SKM-1 treated with dmso at 0.1 percent for 144 hours (cell line): Measurements from ENCODE around the gene PCOLCE2.
A peak's percentile ranks its signal among the peaks of the same experiment; 100 is the strongest.
"Not testable (repeated sequence)": the region's sequence is repeated elsewhere in the genome, so short reads cannot be mapped to it uniquely, and the experiment has no call there.

ENCODE experiments used
- DNase-seq: peaks from one replicate; lab custom pipeline; 2025; ENCODE audit not compliant: unreplicated experiment; lab: John Stamatoyannopoulos, UW

Gene PCOLCE2

GRCh38 chr3:142902356-142902755 lies 13.5 kb upstream of the PCOLCE2 start:
- no peak for DNase-seq

GRCh38 chr3:142898346-142899213 lies 9.7 kb upstream of the PCOLCE2 start:
- no peak for DNase-seq

GRCh38 chr3:142897807-142898206 lies 8.9 kb upstream of the PCOLCE2 start:
- no peak for DNase-seq

GRCh38 chr3:142896996-142897395 lies 8.1 kb upstream of the PCOLCE2 start:
- no peak for DNase-seq

GRCh38 chr3:142896201-142896755 lies 7.4 kb upstream of the PCOLCE2 start:
- no peak for DNase-seq

GRCh38 chr3:142894493-142894892 lies 5.6 kb upstream of the PCOLCE2 start:
- DNase-seq, result no peak

GRCh38 chr3:142892714-142893113 lies 3.8 kb upstream of the PCOLCE2 start:
- no peak for DNase-seq

- DNase-seq, result no peak
Observed at GRCh38 chr3:142890592-142890991, 1.7 kb upstream of the PCOLCE2 start.

GRCh38 chr3:142889212-142890014 lies 530 bp upstream of the PCOLCE2 start:
- no peak for DNase-seq

- peak; percentile 47 for DNase-seq
Observed at GRCh38 chr3:142888099-142888480, 793 bp downstream of the PCOLCE2 start.

GRCh38 chr3:142886940-142887339 lies 1.9 kb downstream of the PCOLCE2 start:
- DNase-seq, result no peak

GRCh38 chr3:142886021-142886420 lies 2.9 kb downstream of the PCOLCE2 start:
- DNase-seq, result no peak

GRCh38 chr3:142884531-142884930 lies 4.4 kb downstream of the PCOLCE2 start:
- DNase-seq, result peak; percentile 8

GRCh38 chr3:142883534-142883933 lies 5.3 kb downstream of the PCOLCE2 start:
- not testable (repeated sequence) for DNase-seq

- no peak for DNase-seq
Observed at GRCh38 chr3:142881445-142882224, 7.2 kb downstream of the PCOLCE2 start.

GRCh38 chr3:142878649-142879300 lies 10.1 kb downstream of the PCOLCE2 start:
- no peak for DNase-seq

- DNase-seq, result no peak
Observed at GRCh38 chr3:142876417-142876816, 12.5 kb downstream of the PCOLCE2 start.

- DNase-seq, result no peak
Observed at GRCh38 chr3:142875583-142876207, 13.2 kb downstream of the PCOLCE2 start.

- DNase-seq, result no peak
Observed at GRCh38 chr3:142875099-142875498, 13.8 kb downstream of the PCOLCE2 start.

- DNase-seq, result not testable (repeated sequence)
Observed at GRCh38 chr3:142868382-142868781, 20.5 kb downstream of the PCOLCE2 start.
